Measurements from ENCODE around the gene FAF2. TPM values are rescaled to one million over a fixed set of nuclear protein-coding genes. Genes with fewer than 3 reads are reported as not detected.

The FAF2 gene
- total and polyA plus RNA-seq, 11 donors: 6.6 to 20.8 (median 13.6) TPM

GRCh38 chr5:176491901-176492300 lies 43.7 kb downstream of the FAF2 start:
- no peak overlapping the region for H3K4me3 ChIP-seq
- peaks cover 0 to 100% (median 96%) of the 10 kb centered on the region in 9 donors for H3K36me3 ChIP-seq
- no peaks in the 10 kb centered on the region for H3K27me3 ChIP-seq
- peaks cover 0 to 7% (median 0%) of the 10 kb centered on the region in 12 donors for H3K4me1 ChIP-seq
- intact Hi-C loops (cut with DNase I): no loop called here
- DNase-seq: no peak
- TF ChIP-seq, protein P1, sequence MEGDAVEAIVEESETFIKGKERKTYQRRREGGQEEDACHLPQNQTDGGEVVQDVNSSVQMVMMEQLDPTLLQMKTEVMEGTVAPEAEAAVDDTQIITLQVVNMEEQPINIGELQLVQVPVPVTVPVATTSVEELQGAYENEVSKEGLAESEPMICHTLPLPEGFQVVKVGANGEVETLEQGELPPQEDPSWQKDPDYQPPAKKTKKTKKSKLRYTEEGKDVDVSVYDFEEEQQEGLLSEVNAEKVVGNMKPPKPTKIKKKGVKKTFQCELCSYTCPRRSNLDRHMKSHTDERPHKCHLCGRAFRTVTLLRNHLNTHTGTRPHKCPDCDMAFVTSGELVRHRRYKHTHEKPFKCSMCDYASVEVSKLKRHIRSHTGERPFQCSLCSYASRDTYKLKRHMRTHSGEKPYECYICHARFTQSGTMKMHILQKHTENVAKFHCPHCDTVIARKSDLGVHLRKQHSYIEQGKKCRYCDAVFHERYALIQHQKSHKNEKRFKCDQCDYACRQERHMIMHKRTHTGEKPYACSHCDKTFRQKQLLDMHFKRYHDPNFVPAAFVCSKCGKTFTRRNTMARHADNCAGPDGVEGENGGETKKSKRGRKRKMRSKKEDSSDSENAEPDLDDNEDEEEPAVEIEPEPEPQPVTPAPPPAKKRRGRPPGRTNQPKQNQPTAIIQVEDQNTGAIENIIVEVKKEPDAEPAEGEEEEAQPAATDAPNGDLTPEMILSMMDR (IDR thresholded peaks at IDR 0.05): no peak
- H3K9me3 ChIP-seq: no peaks in the 10 kb centered on the region
- 84 to 94% (median 90%) methylated on average over 8 of the region's 8 CpGs for WGBS, 4 donors
- no peak for ATAC-seq
- no peak overlapping the region for H3K27ac ChIP-seq

DNA sequence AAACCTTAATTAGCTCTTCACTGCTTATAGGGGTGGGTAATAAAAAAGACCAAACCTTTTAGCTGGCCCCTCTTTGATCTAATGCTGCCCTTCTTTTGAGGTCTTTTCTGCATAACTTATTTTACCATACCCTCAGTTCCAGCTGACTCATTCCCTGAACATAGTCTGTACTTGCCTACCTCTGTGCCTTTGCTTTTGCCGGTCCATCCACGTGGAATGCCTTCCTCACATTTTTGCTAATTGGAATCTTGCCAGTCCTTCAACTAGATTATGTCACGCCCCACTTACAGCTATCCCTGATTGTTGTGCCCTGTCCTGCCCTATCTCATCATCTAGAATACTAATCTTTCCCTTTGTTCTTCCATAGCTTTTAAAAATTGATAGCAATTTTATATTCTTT lies 44.2 kb downstream of the FAF2 start:
- Histone ChIP-seq H3K36me3 (peaks cover 0 to 100% (median 96%) of the 10 kb centered on the region in 9 donors), H3K4me3 (no peak overlapping the region), H3K27me3 (no peaks in the 10 kb centered on the region), H3K9me3 (no peaks in the 10 kb centered on the region), H3K4me1 (peaks cover 0 to 7% (median 0%) of the 10 kb centered on the region in 12 donors), H3K27ac (no peak overlapping the region)
- DNase-seq (no peak), ATAC-seq (no peak)
- intact Hi-C loops (cut with DNase I): no loop called here
- 24 to 43% (median 33%) methylated on average over 3 of the region's 3 CpGs for WGBS, 4 donors
- TF ChIP-seq POLR2A (IDR thresholded peaks at IDR 0.05): no peak
- TF ChIP-seq, protein P1 (IDR thresholded peaks at IDR 0.05): no peak

- intact Hi-C loops (cut with DNase I): no loop called here
These were observed 49.7 kb downstream of the FAF2 start for GRCh38 chr5:176497852-176498251.

GRCh38 chr5:176499273-176499672 lies 51.1 kb downstream of the FAF2 start:
- H3K9me3 ChIP-seq: no peaks in the 10 kb centered on the region
- intact Hi-C loops (cut with DNase I): no loop called here
- no peak overlapping the region for H3K4me3 ChIP-seq
- DNase-seq (no peak), ATAC-seq (no peak)
- WGBS, 4 donors: 92 to 93% (median 93%) methylated on average over 5 of the region's 5 CpGs
- H3K27ac ChIP-seq: no peak overlapping the region
- TF ChIP-seq, protein P1 (IDR thresholded peaks at IDR 0.05): no peak
- TF ChIP-seq POLR2A (IDR thresholded peaks at IDR 0.05): no peak
- H3K27me3 ChIP-seq: no peaks in the 10 kb centered on the region
- no peaks in the 10 kb centered on the region for H3K4me1 ChIP-seq
- peaks cover 0 to 100% (median 100%) of the 10 kb centered on the region in 9 donors for H3K36me3 ChIP-seq

More at GRCh38 chr5:176497852-176498251, 49.7 kb downstream of the FAF2 start:
- no peak overlapping the region for H3K27ac ChIP-seq
- peaks cover 0 to 100% (median 100%) of the 10 kb centered on the region in 9 donors for H3K36me3 ChIP-seq
- no peaks in the 10 kb centered on the region for H3K4me1 ChIP-seq
- no peaks in the 10 kb centered on the region for H3K9me3 ChIP-seq
- 85 to 96% (median 95%) methylated on average over 9 of the region's 9 CpGs for WGBS, 4 donors
- DNase-seq (no peak), ATAC-seq (no peak)
- no peaks in the 10 kb centered on the region for H3K27me3 ChIP-seq
- TF ChIP-seq, protein P1 (IDR thresholded peaks at IDR 0.05): no peak
- no peak for TF ChIP-seq POLR2A (IDR thresholded peaks at IDR 0.05)
- H3K4me3 ChIP-seq: no peak overlapping the region
